Astrocyte of the spinal cord (primary cell): ENCODE results near the gene PRKAG3.

Experiments
- DNase-seq: peaks from one replicate; pipeline ENCODE4 v3.0.0; 2011; ENCODE audit warnings: low read depth, low spot score
- H3K4me3 ChIP-seq: 2 replicates; pipeline ENCODE4 v1.5.1; 2011; ENCODE audit warnings: low read depth, mild to moderate bottlenecking, low read length, moderate library complexity
- CTCF ChIP-seq: IDR thresholded peaks from 2 replicates; pipeline ENCODE4 v1.5.1; 2012; ENCODE audit warnings: low read depth, mild to moderate bottlenecking, low read length, inconsistent platforms
- in situ Hi-C: cut with HindIII; loops from 2 replicates; pipeline ENCODE4 v1.10.0; 2017; ENCODE audit warnings: low sequenced_read_pairs

Gene PRKAG3

GRCh38 chr2:218863021-218863520, 31.5 kb upstream of the PRKAG3 start:
- no peak overlapping the region for H3K4me3 ChIP-seq
- no peak for DNase-seq
- no peak for TF ChIP-seq CTCF
- in situ Hi-C loops, result no loop called here

- no peak for DNase-seq
- TF ChIP-seq CTCF, result no peak
- in situ Hi-C loops, result no loop called here
- H3K4me3 ChIP-seq, result no peak overlapping the region
Observed at GRCh38 chr2:218861645-218862318, 30.2 kb upstream of the PRKAG3 start.

GRCh38 chr2:218860950-218861381, 29.4 kb upstream of the PRKAG3 start:
- in situ Hi-C loops, result no loop called here
- H3K4me3 ChIP-seq, result no peak overlapping the region
- DNase-seq, result peak; percentile 20
- TF ChIP-seq CTCF, result no peak

GRCh38 chr2:218859988-218860831, 28.6 kb upstream of the PRKAG3 start:
- in situ Hi-C loops, result no loop called here
- no peak overlapping the region for H3K4me3 ChIP-seq
- TF ChIP-seq CTCF, result no peak
- DNase-seq, result no peak

DNA sequence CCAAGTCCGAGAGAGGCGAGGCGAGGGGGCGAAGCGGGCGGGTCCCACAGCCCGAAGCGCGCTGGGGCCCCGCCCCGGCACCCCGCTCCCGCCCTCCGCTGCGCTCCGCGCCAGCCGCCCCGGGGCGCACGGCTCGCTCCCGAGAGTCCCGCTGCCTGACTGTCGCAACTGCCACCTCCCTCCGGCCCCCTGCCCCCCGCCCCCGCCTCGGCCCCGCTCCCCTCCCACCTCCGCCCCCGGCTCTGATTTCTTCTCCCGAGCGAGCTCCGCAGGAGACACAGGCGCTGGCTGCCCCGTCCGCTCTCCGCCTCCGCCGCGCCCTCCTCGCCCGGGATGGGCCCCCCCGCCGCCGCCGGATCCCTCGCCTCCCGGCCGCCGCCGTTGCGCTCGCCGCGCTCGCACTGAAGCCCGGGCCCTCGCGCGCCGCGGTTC, 28.0 kb upstream of the PRKAG3 start, which contains the start of gene WNT6:
TSS of gene WNT6 (plus strand) at position 250 of the 432 bp plus-strand sequence. CDS start 233 bp downstream, outside the sequence.
- no peak for TF ChIP-seq CTCF
- in situ Hi-C loops, result no loop called here
- no peak for DNase-seq
- H3K4me3 ChIP-seq, result no peak within 1 kb of the TSS

DNA sequence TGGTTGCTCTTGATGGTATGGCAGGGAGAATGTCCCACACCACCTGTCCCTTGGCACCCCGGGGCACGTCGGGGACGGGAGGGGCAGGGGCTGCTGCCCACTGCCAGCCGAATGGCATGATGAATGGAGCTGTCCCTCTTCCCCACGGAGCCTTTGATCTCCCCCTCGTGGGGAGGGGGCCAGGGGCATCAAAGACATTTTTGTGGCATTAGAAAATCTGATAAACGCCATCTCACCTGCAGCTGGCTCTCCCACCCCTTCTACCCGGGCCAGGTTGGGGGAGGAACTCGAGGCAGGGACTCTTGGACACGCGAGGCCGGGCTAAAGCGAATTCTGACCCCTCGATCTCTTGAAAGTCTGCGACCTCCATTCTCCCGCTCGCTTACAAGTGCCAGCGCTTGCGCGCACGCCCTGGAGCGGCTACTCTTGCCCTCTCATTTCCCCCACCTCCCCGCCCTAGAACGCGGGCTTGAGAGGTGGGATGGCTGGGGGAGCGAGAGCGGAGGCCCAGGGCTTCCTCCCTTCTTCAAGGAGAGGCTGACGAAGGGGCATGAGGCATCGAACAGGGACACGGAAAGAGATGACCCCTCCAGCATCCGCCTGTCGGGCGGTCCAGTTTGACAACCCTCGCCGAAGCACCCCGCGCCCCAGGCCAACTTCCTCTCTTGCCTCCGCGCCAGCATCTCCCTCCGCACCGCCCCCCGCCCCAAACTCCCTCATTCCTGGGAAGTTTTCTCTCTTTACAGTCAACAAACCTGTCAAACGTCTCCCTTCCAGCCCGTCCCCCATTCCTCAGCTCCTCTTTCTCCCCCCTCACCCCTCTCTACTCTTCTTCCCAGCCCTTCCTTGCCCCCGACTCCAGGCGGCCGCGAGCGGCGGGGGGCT, 27.3 kb upstream of the PRKAG3 start:
- TF ChIP-seq CTCF, result no peak
- in situ Hi-C loops, result no loop called here
- no peak for DNase-seq
- no peak overlapping the region for H3K4me3 ChIP-seq
